ENCODE measurements around the gene DNAJC5G. TPM values are rescaled to one million over a fixed set of nuclear protein-coding genes. Genes with fewer than 3 reads are reported as not detected.

DNAJC5G gene
- total and polyA plus RNA-seq, 2 of the 13 experiments (the other 11 are each of a cell fraction or from before 2014, with no cell fraction given), result 0.05 TPM; not detected in 1

DNA sequence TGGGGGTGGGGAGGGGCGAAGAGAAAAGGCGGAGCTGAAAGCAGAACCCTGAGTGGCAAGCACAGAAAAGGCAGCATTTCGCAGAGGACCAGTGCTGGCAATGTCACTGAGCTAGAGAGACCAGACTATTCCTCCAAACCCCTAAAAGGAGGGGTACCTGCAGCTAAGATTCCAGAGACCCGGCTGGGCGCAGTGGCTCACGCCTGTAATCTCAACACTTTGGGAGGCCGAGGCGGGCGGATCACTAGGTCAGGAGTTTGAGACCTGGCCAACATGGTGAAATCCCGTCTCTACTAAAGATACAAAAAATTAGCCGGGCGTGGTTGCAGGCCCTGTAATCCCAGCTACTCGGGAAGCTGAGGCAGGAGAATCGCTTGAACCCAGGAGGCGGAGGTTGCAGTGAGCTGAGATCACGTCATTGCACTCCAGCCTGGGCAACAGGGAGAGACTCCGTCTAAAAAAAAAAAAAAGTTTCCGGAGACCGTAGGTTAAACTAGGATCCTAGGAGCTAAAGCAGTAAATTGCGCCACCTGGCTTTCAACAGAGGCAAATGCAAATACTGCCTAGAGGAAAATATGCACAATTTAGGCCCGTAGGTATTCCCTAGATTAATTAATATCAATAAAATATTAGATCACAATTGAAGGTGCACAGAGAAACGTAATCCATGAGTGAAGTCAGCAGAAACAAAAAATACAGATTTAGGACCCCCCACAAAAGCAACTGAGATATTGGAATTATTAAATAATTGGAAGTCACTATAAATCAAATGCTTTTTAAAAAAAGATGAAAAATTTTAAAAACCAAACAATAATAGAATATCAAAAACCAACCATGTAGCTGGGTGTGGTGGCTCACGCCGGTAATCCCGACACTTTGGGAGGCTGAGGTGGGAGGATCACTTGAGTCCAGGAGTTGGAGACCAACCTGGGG is 28.1 kb downstream of the DNAJC5G start (continued):
- TF ChIP-seq HHEX (CRISPR knock-in tag; IDR thresholded peaks at IDR 0.05) (no peak), RXRB (CRISPR knock-in tag; IDR thresholded peaks at IDR 0.05; ENCODE audit: borderline replicate concordance) (peak; percentile 57; the same call in 1 of the 2 replicates), KDM3A (CRISPR knock-in tag; IDR thresholded peaks at IDR 0.05; ENCODE audit: low read depth) (no peak; the same call in 1 of the 2 replicates), FOXP1 (IDR thresholded peaks at IDR 0.05) (no peak), FOXP1 (CRISPR knock-in tag; IDR thresholded peaks at IDR 0.05) (peak; percentile 10; the same call in 1 of the 2 replicates), ZNF33B (CRISPR knock-in tag; IDR thresholded peaks at IDR 0.05) (no peak), ZNF274 (CRISPR knock-in tag; IDR thresholded peaks at IDR 0.05) (no peak), ZNF543 (CRISPR knock-in tag; IDR thresholded peaks at IDR 0.05) (0 out of 2 replicates have a peak, but pooled peaks have one; percentile 35), ZNF138 (CRISPR knock-in tag; IDR thresholded peaks at IDR 0.05; ENCODE audit: low read depth) (no peak), NRL (CRISPR knock-in tag; IDR thresholded peaks at IDR 0.05; ENCODE audit: borderline replicate concordance) (no peak; the same call in 1 of the 2 replicates)
- TF ChIP-seq, protein P1, sequence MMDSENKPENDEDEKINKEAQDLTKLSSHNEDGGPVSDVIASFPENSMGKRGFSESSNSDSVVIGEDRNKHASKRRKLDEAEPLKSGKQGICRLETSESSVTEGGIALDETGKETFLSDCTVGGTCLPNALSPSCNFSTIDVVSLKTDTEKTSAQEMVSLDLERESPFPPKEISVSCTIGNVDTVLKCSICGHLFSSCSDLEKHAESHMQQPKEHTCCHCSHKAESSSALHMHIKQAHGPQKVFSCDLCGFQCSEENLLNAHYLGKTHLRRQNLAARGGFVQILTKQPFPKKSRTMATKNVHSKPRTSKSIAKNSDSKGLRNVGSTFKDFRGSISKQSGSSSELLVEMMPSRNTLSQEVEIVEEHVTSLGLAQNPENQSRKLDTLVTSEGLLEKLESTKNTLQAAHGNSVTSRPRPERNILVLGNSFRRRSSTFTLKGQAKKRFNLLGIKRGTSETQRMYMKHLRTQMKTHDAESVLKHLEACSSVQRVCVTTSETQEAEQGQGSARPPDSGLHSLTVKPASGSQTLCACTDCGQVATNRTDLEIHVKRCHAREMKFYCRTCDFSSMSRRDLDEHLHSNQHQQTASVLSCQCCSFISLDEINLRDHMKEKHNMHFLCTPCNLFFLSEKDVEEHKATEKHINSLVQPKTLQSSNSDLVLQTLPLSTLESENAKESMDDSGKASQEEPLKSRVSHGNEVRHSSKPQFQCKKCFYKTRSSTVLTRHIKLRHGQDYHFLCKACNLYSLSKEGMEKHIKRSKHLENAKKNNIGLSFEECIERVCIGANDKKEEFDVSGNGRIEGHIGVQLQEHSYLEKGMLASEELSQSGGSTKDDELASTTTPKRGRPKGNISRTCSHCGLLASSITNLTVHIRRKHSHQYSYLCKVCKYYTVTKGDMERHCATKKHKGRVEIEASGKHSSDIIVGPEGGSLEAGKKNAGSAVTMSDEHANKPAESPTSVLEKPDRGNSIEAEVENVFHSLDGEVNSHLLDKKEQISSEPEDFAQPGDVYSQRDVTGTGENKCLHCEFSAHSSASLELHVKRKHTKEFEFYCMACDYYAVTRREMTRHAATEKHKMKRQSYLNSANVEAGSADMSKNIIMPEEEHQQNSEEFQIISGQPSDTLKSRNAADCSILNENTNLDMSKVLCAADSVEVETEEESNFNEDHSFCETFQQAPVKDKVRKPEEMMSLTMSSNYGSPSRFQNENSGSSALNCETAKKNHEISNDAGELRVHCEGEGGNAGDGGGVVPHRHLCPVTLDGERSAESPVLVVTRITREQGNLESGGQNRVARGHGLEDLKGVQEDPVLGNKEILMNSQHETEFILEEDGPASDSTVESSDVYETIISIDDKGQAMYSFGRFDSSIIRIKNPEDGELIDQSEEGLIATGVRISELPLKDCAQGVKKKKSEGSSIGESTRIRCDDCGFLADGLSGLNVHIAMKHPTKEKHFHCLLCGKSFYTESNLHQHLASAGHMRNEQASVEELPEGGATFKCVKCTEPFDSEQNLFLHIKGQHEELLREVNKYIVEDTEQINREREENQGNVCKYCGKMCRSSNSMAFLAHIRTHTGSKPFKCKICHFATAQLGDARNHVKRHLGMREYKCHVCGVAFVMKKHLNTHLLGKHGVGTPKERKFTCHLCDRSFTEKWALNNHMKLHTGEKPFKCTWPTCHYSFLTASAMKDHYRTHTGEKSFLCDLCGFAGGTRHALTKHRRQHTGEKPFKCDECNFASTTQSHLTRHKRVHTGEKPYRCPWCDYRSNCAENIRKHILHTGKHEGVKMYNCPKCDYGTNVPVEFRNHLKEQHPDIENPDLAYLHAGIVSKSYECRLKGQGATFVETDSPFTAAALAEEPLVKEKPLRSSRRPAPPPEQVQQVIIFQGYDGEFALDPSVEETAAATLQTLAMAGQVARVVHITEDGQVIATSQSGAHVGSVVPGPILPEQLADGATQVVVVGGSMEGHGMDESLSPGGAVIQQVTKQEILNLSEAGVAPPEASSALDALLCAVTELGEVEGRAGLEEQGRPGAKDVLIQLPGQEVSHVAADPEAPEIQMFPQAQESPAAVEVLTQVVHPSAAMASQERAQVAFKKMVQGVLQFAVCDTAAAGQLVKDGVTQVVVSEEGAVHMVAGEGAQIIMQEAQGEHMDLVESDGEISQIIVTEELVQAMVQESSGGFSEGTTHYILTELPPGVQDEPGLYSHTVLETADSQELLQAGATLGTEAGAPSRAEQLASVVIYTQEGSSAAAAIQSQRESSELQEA (CRISPR knock-in tag; IDR thresholded peaks at IDR 0.05; ENCODE audit: not compliant biosample characterization), result peak; percentile 39
